ENCODE measurements around the gene SH2D7. TPM values are rescaled to one million over a fixed set of nuclear protein-coding genes. Genes with fewer than 3 reads are reported as not detected.

The SH2D7 gene
- total and polyA plus RNA-seq, 2 donors (not counting 1 experiment from before 2014, with no cell fraction given) = not detected

- no peaks in the 10 kb centered on the region for H3K9me3 ChIP-seq (ENCODE audit: control extremely low read depth in 1 of 3, control insufficient read depth in 2 of 3, insufficient read depth in 1 of 3, low read length in 2 of 3)
- no peak overlapping the region for H2AFZ ChIP-seq (ENCODE audit: insufficient read depth, low read depth, low read length, poor library complexity, severe bottlenecking)
- no peak overlapping the region for H3K4me3 ChIP-seq (ENCODE audit: control extremely low read depth in 1 of 5, extremely low read depth in 1 of 5, insufficient read depth in 1 of 5, low read depth in 2 of 5, low read length in 4 of 5)
- H3K79me2 ChIP-seq (ENCODE audit: control insufficient read depth, insufficient read depth, low read length) = peaks cover 78% of the 10 kb centered on the region
- no peak overlapping the region for H3K4me2 ChIP-seq (replicated peaks; ENCODE audit: low read depth, low read length, poor library complexity, severe bottlenecking)
- peaks cover 0 to 8% (median 0%) of the 10 kb centered on the region in 4 experiments for H3K27me3 ChIP-seq (replicated peaks in 1 of 4; ENCODE audit: control extremely low read depth in 1 of 4, control insufficient read depth in 3 of 4, insufficient read depth in 4 of 4, low read length in 3 of 4)
- TF ChIP-seq, protein P1, sequence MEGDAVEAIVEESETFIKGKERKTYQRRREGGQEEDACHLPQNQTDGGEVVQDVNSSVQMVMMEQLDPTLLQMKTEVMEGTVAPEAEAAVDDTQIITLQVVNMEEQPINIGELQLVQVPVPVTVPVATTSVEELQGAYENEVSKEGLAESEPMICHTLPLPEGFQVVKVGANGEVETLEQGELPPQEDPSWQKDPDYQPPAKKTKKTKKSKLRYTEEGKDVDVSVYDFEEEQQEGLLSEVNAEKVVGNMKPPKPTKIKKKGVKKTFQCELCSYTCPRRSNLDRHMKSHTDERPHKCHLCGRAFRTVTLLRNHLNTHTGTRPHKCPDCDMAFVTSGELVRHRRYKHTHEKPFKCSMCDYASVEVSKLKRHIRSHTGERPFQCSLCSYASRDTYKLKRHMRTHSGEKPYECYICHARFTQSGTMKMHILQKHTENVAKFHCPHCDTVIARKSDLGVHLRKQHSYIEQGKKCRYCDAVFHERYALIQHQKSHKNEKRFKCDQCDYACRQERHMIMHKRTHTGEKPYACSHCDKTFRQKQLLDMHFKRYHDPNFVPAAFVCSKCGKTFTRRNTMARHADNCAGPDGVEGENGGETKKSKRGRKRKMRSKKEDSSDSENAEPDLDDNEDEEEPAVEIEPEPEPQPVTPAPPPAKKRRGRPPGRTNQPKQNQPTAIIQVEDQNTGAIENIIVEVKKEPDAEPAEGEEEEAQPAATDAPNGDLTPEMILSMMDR (IDR thresholded peaks at IDR 0.05) = no peak
- Mint-ChIP-seq H3K4me3 (no peak overlapping the region), H3K4me1 (peaks cover 33% of the 10 kb centered on the region), H3K27ac (no peak overlapping the region), H3K27me3 (no peaks in the 10 kb centered on the region), H3K9me3 (ENCODE audit: insufficient read depth) (no peaks in the 10 kb centered on the region)
- peaks cover 8% of the 10 kb centered on the region for H4K20me1 ChIP-seq (ENCODE audit: control insufficient read depth, insufficient read depth, low read length, poor library complexity, severe bottlenecking)
- DNase-seq (no peak), ATAC-seq (ENCODE audit: low read depth) (no peak)
- H3K9ac ChIP-seq (ENCODE audit: low read length) = no peak overlapping the region
- ChIA-PET POLR2A (no interaction called here), CTCF (interaction anchor here (2.1 to 2.2 kb wide), 2 partner anchors 9 to 45 kb away, joined by 8 read pairs; no protein-coding TSS in a partner anchor)
- no peaks in the 10 kb centered on the region for H3K36me3 ChIP-seq (replicated peaks in 1 of 2; ENCODE audit: control extremely low read depth in 1 of 2, control insufficient read depth in 1 of 2, extremely low read depth in 1 of 2, insufficient read depth in 2 of 2, low read length in 1 of 2)
- intact Hi-C loops (cut with micrococcal nuclease) = loop anchor here (5.0 kb wide), 1 partner anchor 46 kb away; no protein-coding TSS in a partner anchor
- H3K27ac ChIP-seq (ENCODE audit: low read length in 2 of 2) = no peak overlapping the region
- H3K4me1 ChIP-seq (ENCODE audit: control insufficient read depth in 2 of 2, insufficient read depth in 2 of 2, low read length in 2 of 2) = peaks cover 58 to 63% of the 10 kb centered on the region in 2 donors
Measured at GRCh38 chr15:78063217-78063616, 29.1 kb upstream of the SH2D7 start.

GRCh38 chr15:78063970-78064385, 28.4 kb upstream of the SH2D7 start:
- H3K4me2 ChIP-seq (replicated peaks; ENCODE audit: low read depth, low read length, poor library complexity, severe bottlenecking) = no peak overlapping the region
- no peak overlapping the region for H3K9ac ChIP-seq (ENCODE audit: low read length)
- peaks cover 0 to 8% (median 0%) of the 10 kb centered on the region in 4 experiments for H3K27me3 ChIP-seq (replicated peaks in 1 of 4; ENCODE audit: control extremely low read depth in 1 of 4, control insufficient read depth in 3 of 4, insufficient read depth in 4 of 4, low read length in 3 of 4)
- DNase-seq (no peak), ATAC-seq (ENCODE audit: low read depth) (no peak)
- no peak for TF ChIP-seq EZH2 (IDR thresholded peaks at IDR 0.05; ENCODE audit: borderline replicate concordance, insufficient read depth, low read depth, low read length, poor library complexity, severe bottlenecking)
- TF ChIP-seq, protein P1 (IDR thresholded peaks at IDR 0.05) = no peak
- H3K9me3 ChIP-seq (ENCODE audit: control extremely low read depth in 1 of 3, control insufficient read depth in 2 of 3, insufficient read depth in 1 of 3, low read length in 2 of 3) = no peaks in the 10 kb centered on the region
- no peak overlapping the region for H2AFZ ChIP-seq (ENCODE audit: insufficient read depth, low read depth, low read length, poor library complexity, severe bottlenecking)
- H4K20me1 ChIP-seq (ENCODE audit: control insufficient read depth, insufficient read depth, low read length, poor library complexity, severe bottlenecking) = peaks cover 8% of the 10 kb centered on the region
- Mint-ChIP-seq H3K4me3 (no peak overlapping the region), H3K9me3 (ENCODE audit: insufficient read depth) (no peaks in the 10 kb centered on the region), H3K27ac (no peak overlapping the region), H3K4me1 (peaks cover 25% of the 10 kb centered on the region), H3K27me3 (no peaks in the 10 kb centered on the region)
- intact Hi-C loops (cut with micrococcal nuclease) = loop anchor here (5.0 kb wide), 1 partner anchor 47 kb away; no protein-coding TSS in a partner anchor
- no peak overlapping the region for H3K4me3 ChIP-seq (ENCODE audit: control extremely low read depth in 1 of 5, extremely low read depth in 1 of 5, insufficient read depth in 1 of 5, low read depth in 2 of 5, low read length in 4 of 5)
- WGBS (ENCODE audit: insufficient coverage) = 100% methylated on average over 4 of the region's 5 CpGs
- H3K79me2 ChIP-seq (ENCODE audit: control insufficient read depth, insufficient read depth, low read length) = peaks cover 72% of the 10 kb centered on the region
- POLR2A ChIA-PET = no interaction called here
- CTCF ChIA-PET = interaction anchor here (2.2 kb wide), 1 partner anchor 8 kb away, joined by 8 read pairs; no protein-coding TSS in a partner anchor
- H3K36me3 ChIP-seq (replicated peaks in 1 of 2; ENCODE audit: control extremely low read depth in 1 of 2, control insufficient read depth in 1 of 2, extremely low read depth in 1 of 2, insufficient read depth in 2 of 2, low read length in 1 of 2) = no peaks in the 10 kb centered on the region
- H3K27ac ChIP-seq (ENCODE audit: low read length in 2 of 2) = no peak overlapping the region
- peaks cover 58 to 63% of the 10 kb centered on the region in 2 donors for H3K4me1 ChIP-seq (ENCODE audit: control insufficient read depth in 2 of 2, insufficient read depth in 2 of 2, low read length in 2 of 2)

Measured in B cell (primary cell).